Activated T-cell treated with anti-CD3 and anti-CD28 coated beads for 4 hours (primary cell): ENCODE results near the gene TSEN34.
"Not testable (repeated sequence)": the region's sequence is repeated elsewhere in the genome, so short reads cannot be mapped to it uniquely, and the experiment has no call there.

Experiments
- DNase-seq: peaks from one replicate; pipeline ENCODE4 v3.0.0-alpha.2; 2020

The TSEN34 gene

DNA sequence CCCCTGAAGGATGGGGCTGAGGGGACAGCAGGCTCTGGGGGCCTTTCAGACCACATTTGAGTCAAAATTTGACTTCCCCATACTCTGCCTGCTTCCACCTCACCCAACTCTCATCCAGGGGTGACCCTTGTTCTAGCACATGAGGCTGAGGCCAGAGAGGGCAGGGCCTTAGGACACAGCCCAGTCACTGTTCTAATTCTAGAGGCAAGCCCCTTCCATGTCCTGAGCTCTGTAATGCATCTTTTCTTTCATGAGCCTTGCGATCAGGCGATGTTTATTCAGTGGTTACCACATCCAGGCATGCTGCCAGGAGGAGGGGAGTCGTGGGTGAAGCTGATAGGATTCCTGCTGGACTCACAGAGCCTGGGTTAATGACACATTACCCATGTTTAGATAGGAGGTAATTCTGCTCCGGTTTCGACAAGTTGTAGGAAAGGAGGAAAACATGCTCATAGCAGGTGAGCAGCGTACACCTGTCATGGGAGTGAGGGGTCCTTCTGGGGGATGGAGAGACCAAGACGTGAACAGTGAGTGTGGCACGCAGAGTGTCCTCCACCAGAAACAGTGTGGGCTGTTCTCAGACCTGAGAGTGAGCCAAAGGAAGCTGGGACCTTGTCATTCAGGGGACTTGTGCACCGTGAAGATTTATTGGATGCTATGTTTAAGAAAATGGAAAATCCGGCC, 18.8 kb downstream of the TSEN34 start:
- DNase-seq: no peak

GRCh38 chr19:54211235-54211634, 20.1 kb downstream of the TSEN34 start:
- DNase-seq: no peak

- DNase-seq: not testable (repeated sequence)
Observed at GRCh38 chr19:54214217-54214616, 23.1 kb downstream of the TSEN34 start.

GRCh38 chr19:54214734-54215133, 23.6 kb downstream of the TSEN34 start:
- DNase-seq: not testable (repeated sequence)

- no peak for DNase-seq
Observed at GRCh38 chr19:54216869-54217268, 25.8 kb downstream of the TSEN34 start.

- not testable (repeated sequence) for DNase-seq
Observed at GRCh38 chr19:54217517-54218247, 26.6 kb downstream of the TSEN34 start.

GRCh38 chr19:54218259-54218658, 27.2 kb downstream of the TSEN34 start:
- DNase-seq: no peak

DNA sequence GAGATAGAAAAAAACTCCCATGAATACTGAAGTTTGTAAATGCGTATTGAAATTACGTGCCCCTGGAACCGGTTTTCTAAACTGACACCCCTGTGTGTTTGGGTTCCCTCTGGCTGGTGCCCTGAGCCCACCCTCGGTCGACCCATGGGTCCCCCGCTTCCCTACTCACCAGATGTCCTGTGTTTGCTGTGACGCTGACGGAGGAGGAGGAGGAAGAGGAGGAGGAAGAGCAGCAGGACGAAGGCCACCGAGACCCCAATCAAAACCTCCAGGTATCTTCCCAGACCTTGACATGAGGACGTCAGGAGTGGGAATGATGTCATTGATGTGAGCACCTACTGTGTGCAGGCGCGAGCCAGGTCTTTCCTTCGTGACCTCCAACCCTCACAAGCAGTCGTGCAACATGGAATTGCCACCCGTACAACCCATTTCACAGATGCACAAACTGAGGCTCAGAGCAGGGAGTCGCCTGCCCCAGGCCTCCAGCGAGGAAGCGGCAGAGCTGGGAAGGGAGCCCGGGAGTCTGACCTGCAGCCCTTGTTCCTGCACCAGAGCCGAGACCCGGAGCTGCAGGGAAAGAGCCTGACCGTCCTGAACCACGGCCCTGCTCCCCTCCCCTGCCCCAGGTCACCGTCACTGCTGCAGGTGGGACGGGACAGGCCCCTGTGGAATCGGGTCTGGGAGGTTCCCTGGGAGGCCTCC, 28.0 kb downstream of the TSEN34 start:
- no peak for DNase-seq

DNA sequence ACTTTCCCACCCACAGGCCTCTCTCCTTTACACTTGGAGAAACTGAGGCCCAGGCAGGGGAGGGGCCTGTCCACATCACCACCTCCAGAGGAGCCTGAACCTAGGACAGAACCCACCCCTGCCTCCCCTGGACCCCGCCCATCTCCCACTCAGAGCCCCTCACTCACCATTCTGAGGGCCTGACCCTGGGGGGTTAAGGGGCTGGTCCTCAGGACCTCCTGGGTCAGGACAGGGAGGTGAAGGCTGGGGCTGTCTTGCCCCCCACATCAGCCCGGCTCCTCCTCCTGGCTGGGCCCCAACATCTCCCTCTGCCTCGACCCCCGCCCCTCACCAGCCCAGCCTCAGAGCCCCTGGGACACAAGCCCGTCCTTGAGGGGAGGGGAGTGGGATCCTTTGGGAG, 28.6 kb downstream of the TSEN34 start:
- DNase-seq: not testable (repeated sequence)

DNA sequence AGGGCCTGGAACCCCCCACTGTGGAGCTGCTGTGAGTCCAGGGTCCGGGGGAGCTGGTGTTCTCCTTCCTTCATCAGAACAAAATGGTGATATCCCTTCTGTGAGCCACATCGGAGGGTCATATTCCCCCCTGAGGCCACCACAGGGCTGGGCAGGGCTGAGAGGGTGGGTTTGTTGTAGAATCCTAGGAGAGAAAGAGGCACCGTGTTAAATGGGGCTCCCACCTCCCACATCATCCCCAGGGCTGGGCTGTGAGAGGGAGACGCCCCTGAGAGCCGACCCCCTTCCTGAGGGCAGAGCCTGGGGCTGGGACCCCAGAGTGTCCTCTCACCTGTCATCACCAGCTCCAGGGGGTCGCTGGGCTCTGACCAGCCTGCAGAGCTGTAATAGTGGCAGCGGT, 30.8 kb downstream of the TSEN34 start:
- not testable (repeated sequence) for DNase-seq

GRCh38 chr19:54222474-54223276, 31.6 kb downstream of the TSEN34 start, which contains the start of gene LILRB3:
Gene LILRB3, minus strand, starts transcription at chr19:54223007. Its CDS starts 31 bp downstream, at chr19:54222976.
- DNase-seq: not testable (repeated sequence)

DNA sequence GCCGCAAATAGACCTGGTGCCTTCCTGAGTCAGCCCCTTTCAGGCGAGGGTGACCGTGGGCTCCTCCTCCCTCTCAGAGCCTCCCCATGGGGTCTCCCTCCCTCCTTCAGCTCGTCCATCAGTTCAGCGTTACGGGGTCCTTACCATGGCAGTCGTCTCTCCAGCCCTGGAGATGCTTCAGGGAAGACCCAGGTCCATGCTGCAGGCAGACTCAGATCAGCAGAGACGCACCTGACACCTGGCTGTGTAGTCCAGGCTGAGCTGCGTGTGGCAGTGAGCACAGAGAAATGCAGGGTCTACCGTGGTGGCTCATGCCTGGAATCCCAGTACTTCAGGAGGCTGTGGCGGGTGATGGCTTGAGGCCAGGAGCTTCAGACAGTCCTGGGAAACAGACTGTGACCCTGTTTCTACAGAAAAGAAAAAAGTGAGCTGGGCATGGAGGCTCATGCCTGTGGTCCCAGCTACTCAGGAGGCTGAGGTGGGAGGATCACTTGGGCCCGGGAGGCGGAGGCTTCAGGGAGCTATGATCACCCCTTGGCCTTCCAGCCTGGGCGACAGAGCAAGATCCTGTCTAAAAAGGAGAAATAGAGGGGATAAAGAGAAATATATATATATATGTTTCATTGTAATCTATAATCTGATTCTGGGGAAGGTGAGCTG, 32.3 kb downstream of the TSEN34 start:
- not testable (repeated sequence) for DNase-seq

DNA sequence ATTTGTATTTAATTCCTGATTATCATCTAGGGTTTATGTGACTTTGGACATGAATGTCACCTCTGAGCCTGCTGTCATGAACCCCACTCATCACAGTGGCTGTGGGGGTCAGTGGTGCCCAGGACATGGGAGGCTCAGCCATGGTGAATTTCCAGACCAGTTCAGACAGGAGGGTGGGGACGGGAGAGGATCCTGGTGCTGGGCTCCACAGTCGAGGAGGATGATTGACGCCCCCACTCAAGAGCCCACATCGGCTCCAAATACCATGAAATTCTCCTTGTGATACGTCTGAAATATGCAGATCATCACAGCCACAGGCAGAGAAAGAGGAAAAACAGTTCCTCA, 32.8 kb downstream of the TSEN34 start:
- not testable (repeated sequence) for DNase-seq

- not testable (repeated sequence) for DNase-seq
Observed at GRCh38 chr19:54224619-54225018, 33.5 kb downstream of the TSEN34 start.

GRCh38 chr19:54229146-54229545, 38.0 kb downstream of the TSEN34 start:
- no peak for DNase-seq

DNA sequence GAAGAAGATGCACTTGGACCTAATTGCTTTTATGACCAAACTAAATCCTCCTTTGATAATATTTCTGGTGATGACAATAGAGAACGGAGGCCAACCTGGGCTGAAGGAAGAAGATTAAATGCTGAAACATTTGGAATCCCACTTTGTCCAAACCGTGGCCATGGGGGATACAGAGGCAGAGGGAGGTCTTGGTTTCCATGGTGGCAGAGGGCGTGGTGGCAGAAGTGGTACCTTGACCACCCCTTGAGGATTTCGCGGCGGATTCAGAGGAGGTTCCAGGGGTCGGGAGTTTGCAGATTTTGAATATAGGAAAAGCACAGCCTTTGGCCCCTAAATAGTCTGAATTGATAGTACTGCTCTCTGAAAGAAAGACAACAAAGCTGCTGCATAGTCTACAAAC, 38.9 kb downstream of the TSEN34 start:
- DNase-seq: no peak

DNA sequence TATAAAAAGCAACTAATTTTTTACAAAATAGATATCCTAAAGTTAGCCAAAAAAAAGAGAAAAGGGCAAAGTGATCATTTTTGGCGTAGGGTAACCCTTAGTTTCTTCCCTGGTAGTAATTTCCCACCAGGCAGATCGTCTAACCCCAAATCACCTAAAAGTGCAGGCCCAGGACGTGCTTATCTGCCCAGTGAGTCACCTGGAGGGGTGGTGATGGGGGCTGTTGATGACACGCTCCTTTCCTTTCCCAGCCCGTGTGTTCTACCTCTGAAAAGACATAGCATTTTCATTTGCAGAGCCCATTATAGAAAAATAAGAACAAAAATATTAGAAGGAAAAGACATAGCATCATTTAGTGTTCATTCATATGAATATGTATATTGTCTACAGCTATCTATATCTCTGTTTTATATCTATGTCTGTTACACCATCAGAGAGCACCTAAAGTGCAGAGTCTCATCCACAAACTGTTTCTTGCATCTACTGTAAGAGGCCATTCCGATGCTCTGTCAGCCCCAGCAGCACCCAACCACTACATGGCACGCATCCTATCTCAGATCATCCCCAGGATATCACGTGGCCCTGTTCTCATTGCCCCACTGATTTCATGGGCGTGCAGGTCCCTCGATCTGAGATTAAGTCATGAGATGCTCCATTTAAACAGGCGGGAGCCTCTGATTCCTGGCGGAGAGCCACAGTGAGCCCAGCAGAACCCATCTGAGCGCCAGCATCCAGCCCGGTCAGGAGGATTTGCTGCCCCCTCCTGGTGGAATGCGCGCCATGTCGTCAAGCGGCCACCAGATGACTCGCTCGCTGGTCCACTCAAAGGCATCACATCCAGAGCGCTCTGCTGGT, 40.2 kb downstream of the TSEN34 start:
- DNase-seq: peak; percentile 84

GRCh38 chr19:54233941-54234340, 42.8 kb downstream of the TSEN34 start:
- DNase-seq: no peak

DNA sequence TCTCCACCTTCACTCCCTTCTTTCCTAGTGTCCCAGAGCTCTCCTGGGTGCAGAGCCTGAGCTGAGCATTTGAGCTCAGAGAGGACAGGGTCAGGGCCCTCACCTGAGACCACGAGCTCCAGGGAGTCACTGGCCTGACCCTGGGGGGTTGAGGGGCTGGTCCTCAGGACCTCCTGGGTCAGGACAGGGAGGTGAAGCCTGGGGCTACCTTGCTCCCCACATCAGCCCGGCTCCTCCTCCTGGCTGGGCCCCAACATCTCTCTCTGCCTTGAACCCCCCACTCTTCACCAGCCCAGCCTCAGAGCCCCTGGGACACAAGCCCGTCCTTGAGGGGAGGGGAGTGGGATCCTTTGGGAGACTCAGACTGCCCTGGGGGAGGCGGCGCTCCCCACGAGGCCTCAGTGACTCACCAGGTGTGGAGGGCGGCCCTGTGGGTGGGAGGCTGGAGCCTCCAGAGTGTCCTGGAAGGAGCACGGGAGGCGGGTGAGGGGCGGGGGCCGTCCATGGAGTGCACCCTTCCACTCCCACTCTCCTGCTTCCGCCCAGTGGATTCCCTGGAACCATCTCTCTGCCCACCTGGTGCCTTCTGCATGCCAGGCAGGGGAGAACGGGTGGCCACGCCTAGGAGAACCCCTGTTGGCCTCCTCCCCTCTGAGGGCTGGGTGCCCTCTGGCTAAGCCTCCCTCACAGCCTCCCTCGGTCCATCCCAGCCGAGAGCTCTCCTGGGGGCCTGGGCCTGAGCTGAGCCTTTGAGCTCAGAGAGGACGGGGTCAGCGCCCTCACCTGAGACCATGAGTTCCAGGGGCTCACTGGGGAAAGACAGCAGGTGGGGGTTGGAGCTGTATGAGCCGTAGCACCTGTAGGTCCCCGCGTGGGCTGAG, 48.6 kb downstream of the TSEN34 start:
- not testable (repeated sequence) for DNase-seq
